HCT116 (cell line): ENCODE measurements around the gene SGTB. TPM values are rescaled to one million over a fixed set of nuclear protein-coding genes. Genes with fewer than 3 reads are reported as not detected.

Experiments
- ATAC-seq: fragments of 200-7000 bp; cut with Tn5 transposase; 2 replicates; pipeline ENCODE4 v1.9.1; 2020; ENCODE audit warnings: mild to moderate bottlenecking, moderate library complexity
- BruUV-seq: library from RNA; stranded (reverse); fragments of 400-500 nt; replicated peaks from 2 replicates; lab custom pipeline; 2021; lab: Mats Ljungman, UMichigan
- CTCF ChIA-PET: fragments of 300-600 bp; sonication (Branson Sonifier 250); formaldehyde crosslinking; loops from one replicate; lab custom pipeline; 2021; ENCODE audit warnings: antibody characterized with exemption; lab: Charles Lee
- POLR2A ChIA-PET: fragments of 300-600, 350-600 bp; sonication (Branson Sonifier 250); formaldehyde crosslinking; loops from one replicate; lab custom pipeline; 2021; ENCODE audit warnings: antibody characterized with exemption; lab: Charles Lee
- RAD21 ChIA-PET, 2 experiments: fragments of 300-600 bp; sonication (Branson Sonifier 250); formaldehyde crosslinking; loops; one replicate each; lab custom pipeline; 2023; ENCODE audit warnings: low total read pairs in 2 of 2; ENCODE audit not compliant: uncharacterized antibody in 2 of 2, unreplicated experiment in 2 of 2, low non-redundant PET in 1 of 2; lab: Charles Lee
- DNase-seq: peaks from one replicate; pipeline ENCODE4 v3.0.0-alpha.2; 2010; ENCODE audit warnings: low read depth, low spot score
- H2AFZ ChIP-seq: fragments of 200-600 bp; shearing (Covaris generic), sonication (generic); 2 replicates; pipeline ENCODE4 v1.6.1; 2017; ENCODE audit warnings: low read depth, mixed run types, mixed read lengths, antibody characterized with exemption, low read length; ENCODE audit not compliant: poor library complexity, severe bottlenecking
- H3K27ac ChIP-seq: 2 replicates; pipeline ENCODE4 v1.5.1; 2012; ENCODE audit warnings: low read depth, low read length
- H3K27me3 ChIP-seq: fragments of 200-600 bp; sonication (generic); 2 replicates; pipeline ENCODE4 v1.6.1; 2016; ENCODE audit warnings: mixed run types, low read length, mixed read lengths; ENCODE audit not compliant: insufficient read depth
- H3K36me3 ChIP-seq, 2 experiments: fragments of 200-500 bp in 1 of 2; fragments of 200-600 bp in 1 of 2; sonication (Bioruptor generic) in 1 of 2; sonication (generic) in 1 of 2; 2 replicates each; pipeline versions ENCODE4 v1.5.1 to v1.6.1; 2014 to 2016; ENCODE audit warnings: low read length in 2 of 2, inconsistent platforms in 1 of 2, mixed read lengths in 1 of 2, mixed run types in 1 of 2; ENCODE audit not compliant: insufficient read depth in 2 of 2, control insufficient read depth in 1 of 2
- H3K4me1 ChIP-seq, 2 experiments: fragments of 200-600 bp in 1 of 2; sonication (generic) in 1 of 2; 2 replicates each; pipeline versions ENCODE4 v1.5.1 to v1.6.1; 2012 to 2017; ENCODE audit warnings: low read length in 2 of 2, inconsistent platforms in 1 of 2, mild to moderate bottlenecking in 1 of 2, mixed read lengths in 1 of 2, mixed run types in 1 of 2, moderate library complexity in 1 of 2; ENCODE audit not compliant: insufficient read depth in 2 of 2, control insufficient read depth in 1 of 2
- H3K4me2 ChIP-seq: fragments of 200-600 bp; sonication (generic); 2 replicates; pipeline ENCODE4 v1.6.1; 2017; ENCODE audit warnings: mixed run types, low read length, mixed read lengths
- H3K4me3 ChIP-seq, 2 experiments: fragments of 200-600 bp in 1 of 2; sonication (generic) in 1 of 2; replicated peaks in 1 of 2; 2 replicates each; pipeline ENCODE4 v1.5.1; 2011 to 2016; ENCODE audit warnings: low read length in 2 of 2, control low read depth in 1 of 2, low read depth in 1 of 2, mild to moderate bottlenecking in 1 of 2, mixed read lengths in 1 of 2, mixed run types in 1 of 2
- H3K79me2 ChIP-seq: fragments of 200-600 bp; sonication (generic); 2 replicates; pipeline ENCODE4 v1.6.1; 2017; ENCODE audit warnings: mild to moderate bottlenecking, mixed run types, low read length, moderate library complexity, mixed read lengths; ENCODE audit not compliant: insufficient read depth
- H3K9ac ChIP-seq: fragments of 200-600 bp; sonication (generic); 2 replicates; pipeline ENCODE4 v1.6.1; 2016; ENCODE audit warnings: low read length, mixed read lengths
- H3K9me2 ChIP-seq: fragments of 200-600 bp; sonication (generic), shearing (Covaris generic); 2 replicates; pipeline ENCODE4 v1.6.1; 2017; ENCODE audit warnings: mixed run types, mild to moderate bottlenecking, moderate library complexity; ENCODE audit not compliant: insufficient read depth
- H3K9me3 ChIP-seq, 2 experiments: fragments of 200-500 bp in 1 of 2; fragments of 200-600 bp in 1 of 2; sonication (Bioruptor generic) in 1 of 2; sonication (generic) in 1 of 2; 2 replicates each; pipeline ENCODE4 v1.6.1; 2014 to 2017; ENCODE audit warnings: low read length in 2 of 2, mixed read lengths in 2 of 2, inconsistent platforms in 1 of 2, low read depth in 1 of 2, mild to moderate bottlenecking in 1 of 2, mixed run types in 1 of 2, moderate library complexity in 1 of 2; ENCODE audit not compliant: control insufficient read depth in 1 of 2, insufficient read depth in 1 of 2
- H4K20me1 ChIP-seq: fragments of 200-600 bp; sonication (generic), shearing (Covaris generic); 2 replicates; pipeline ENCODE4 v1.6.1; 2017; ENCODE audit warnings: mixed run types, mild to moderate bottlenecking, moderate library complexity; ENCODE audit not compliant: insufficient read depth
- CBX3 ChIP-seq: IDR thresholded peaks from 2 replicates; pipeline ENCODE4 v1.6.1; 2012; ENCODE audit warnings: low read depth
- CEBPB ChIP-seq: IDR thresholded peaks from 2 replicates; pipeline ENCODE4 v1.6.1; 2012; ENCODE audit warnings: low read depth
- ELF1 ChIP-seq: IDR thresholded peaks from 2 replicates; pipeline ENCODE4 v1.6.1; 2012; ENCODE audit warnings: low read depth, borderline replicate concordance
- JUND ChIP-seq: IDR thresholded peaks from 2 replicates; pipeline ENCODE4 v1.6.1; 2012
- POLR2A ChIP-seq: IDR thresholded peaks from 2 replicates; pipeline ENCODE4 v1.7.0; 2011; ENCODE audit warnings: borderline replicate concordance; ENCODE audit not compliant: insufficient read depth, insufficient read length; ENCODE audit errors: extremely low read depth
- SRF ChIP-seq: IDR thresholded peaks from 2 replicates; pipeline ENCODE4 v1.6.1; 2012; ENCODE audit warnings: low read depth
- TCF7L2 ChIP-seq: IDR thresholded peaks from 2 replicates; pipeline ENCODE4 v1.7.0; 2011; ENCODE audit warnings: borderline replicate concordance, inconsistent platforms; ENCODE audit not compliant: insufficient read depth, insufficient read length; ENCODE audit errors: extremely low read depth
- ZBTB33 ChIP-seq: IDR thresholded peaks from 2 replicates; pipeline ENCODE4 v1.6.1; 2011; ENCODE audit warnings: mild to moderate bottlenecking, low read length, moderate library complexity; ENCODE audit not compliant: insufficient replicate concordance; ENCODE audit errors: extremely low read depth
- intact Hi-C: fragments of 100-400 bp; cut with micrococcal nuclease; formaldehyde crosslinking; loops from 2 replicates; pipeline ENCODE4 v1.10.0; 2022
- total RNA-seq: library from RNA; stranded (reverse); gene quantifications from one replicate; pipeline ENCODE4 v1.2.1, GENCODE V29; 2021; ENCODE audit not compliant: unreplicated experiment
- TF ChIP-seq, protein P1 (sequence below): IDR thresholded peaks from 2 replicates; pipeline ENCODE4 v1.6.1; 2012
- TF ChIP-seq, protein P2 (sequence below): IDR thresholded peaks from 2 replicates; pipeline ENCODE4 v1.6.1; 2012; ENCODE audit warnings: low read depth

SGTB gene
- total RNA-seq, 1 experiment from 2014 or later: 12.6 TPM

- Histone ChIP-seq H4K20me1 (no peaks in the 10 kb centered on the region; the same call in 1 of the 2 replicates), H3K9me2 (no peaks in the 10 kb centered on the region), H3K36me3 (0 out of 4 replicates have a peak, but pooled peaks cover 0 to under 1% of the 10 kb centered on the region in 2 experiments), H3K4me2 (no peak overlapping the region), H3K27ac (no peak overlapping the region), H3K4me1 (peaks cover 0 to 3% of the 10 kb centered on the region in 2 experiments; a peak in 2 of 4 replicates), H3K9ac (no peak overlapping the region), H3K4me3 (no peak overlapping the region), H3K9me3 (no peaks in the 10 kb centered on the region), H3K79me2 (peaks cover 35% of the 10 kb centered on the region), H3K27me3 (no peaks in the 10 kb centered on the region), H2AFZ (no peak overlapping the region)
- TF ChIP-seq ELF1 (no peak), SRF (no peak), CBX3 (no peak), ZBTB33 (no peak), TCF7L2 (no peak), POLR2A (no peak), CEBPB (no peak), JUND (no peak)
- TF ChIP-seq, protein P1, sequence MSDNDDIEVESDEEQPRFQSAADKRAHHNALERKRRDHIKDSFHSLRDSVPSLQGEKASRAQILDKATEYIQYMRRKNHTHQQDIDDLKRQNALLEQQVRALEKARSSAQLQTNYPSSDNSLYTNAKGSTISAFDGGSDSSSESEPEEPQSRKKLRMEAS: no peak
- TF ChIP-seq, protein P2, sequence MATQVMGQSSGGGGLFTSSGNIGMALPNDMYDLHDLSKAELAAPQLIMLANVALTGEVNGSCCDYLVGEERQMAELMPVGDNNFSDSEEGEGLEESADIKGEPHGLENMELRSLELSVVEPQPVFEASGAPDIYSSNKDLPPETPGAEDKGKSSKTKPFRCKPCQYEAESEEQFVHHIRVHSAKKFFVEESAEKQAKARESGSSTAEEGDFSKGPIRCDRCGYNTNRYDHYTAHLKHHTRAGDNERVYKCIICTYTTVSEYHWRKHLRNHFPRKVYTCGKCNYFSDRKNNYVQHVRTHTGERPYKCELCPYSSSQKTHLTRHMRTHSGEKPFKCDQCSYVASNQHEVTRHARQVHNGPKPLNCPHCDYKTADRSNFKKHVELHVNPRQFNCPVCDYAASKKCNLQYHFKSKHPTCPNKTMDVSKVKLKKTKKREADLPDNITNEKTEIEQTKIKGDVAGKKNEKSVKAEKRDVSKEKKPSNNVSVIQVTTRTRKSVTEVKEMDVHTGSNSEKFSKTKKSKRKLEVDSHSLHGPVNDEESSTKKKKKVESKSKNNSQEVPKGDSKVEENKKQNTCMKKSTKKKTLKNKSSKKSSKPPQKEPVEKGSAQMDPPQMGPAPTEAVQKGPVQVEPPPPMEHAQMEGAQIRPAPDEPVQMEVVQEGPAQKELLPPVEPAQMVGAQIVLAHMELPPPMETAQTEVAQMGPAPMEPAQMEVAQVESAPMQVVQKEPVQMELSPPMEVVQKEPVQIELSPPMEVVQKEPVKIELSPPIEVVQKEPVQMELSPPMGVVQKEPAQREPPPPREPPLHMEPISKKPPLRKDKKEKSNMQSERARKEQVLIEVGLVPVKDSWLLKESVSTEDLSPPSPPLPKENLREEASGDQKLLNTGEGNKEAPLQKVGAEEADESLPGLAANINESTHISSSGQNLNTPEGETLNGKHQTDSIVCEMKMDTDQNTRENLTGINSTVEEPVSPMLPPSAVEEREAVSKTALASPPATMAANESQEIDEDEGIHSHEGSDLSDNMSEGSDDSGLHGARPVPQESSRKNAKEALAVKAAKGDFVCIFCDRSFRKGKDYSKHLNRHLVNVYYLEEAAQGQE: no peak
- DNase-seq (no peak), ATAC-seq (no peak)
- RAD21 ChIA-PET: no interaction called here
- intact Hi-C loops: no loop called here
- no TSS peak for BruUV-seq
- POLR2A ChIA-PET: no interaction called here
- CTCF ChIA-PET: no interaction called here
Observed at GRCh38 chr5:65630981-65631380, 90.9 kb downstream of the SGTB start.
